GM12874 (cell line): ENCODE results near the gene CYP1B1.

Experiments
- TF ChIP-seq, protein P1 (sequence below): IDR thresholded peaks from 2 replicates; pipeline ENCODE4 v1.5.1; 2011; ENCODE audit warnings: low read depth, mild to moderate bottlenecking, control low read depth, low read length, moderate library complexity; ENCODE audit not compliant: insufficient read depth

Gene CYP1B1

GRCh38 chr2:38092196-38092902, 16.4 kb upstream of the CYP1B1 start:
- TF ChIP-seq, protein P1, sequence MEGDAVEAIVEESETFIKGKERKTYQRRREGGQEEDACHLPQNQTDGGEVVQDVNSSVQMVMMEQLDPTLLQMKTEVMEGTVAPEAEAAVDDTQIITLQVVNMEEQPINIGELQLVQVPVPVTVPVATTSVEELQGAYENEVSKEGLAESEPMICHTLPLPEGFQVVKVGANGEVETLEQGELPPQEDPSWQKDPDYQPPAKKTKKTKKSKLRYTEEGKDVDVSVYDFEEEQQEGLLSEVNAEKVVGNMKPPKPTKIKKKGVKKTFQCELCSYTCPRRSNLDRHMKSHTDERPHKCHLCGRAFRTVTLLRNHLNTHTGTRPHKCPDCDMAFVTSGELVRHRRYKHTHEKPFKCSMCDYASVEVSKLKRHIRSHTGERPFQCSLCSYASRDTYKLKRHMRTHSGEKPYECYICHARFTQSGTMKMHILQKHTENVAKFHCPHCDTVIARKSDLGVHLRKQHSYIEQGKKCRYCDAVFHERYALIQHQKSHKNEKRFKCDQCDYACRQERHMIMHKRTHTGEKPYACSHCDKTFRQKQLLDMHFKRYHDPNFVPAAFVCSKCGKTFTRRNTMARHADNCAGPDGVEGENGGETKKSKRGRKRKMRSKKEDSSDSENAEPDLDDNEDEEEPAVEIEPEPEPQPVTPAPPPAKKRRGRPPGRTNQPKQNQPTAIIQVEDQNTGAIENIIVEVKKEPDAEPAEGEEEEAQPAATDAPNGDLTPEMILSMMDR, result no peak

- TF ChIP-seq, protein P1, result no peak
These were observed 15.8 kb upstream of the CYP1B1 start for GRCh38 chr2:38091760-38092159.

GRCh38 chr2:38090928-38091327, 15.0 kb upstream of the CYP1B1 start:
- TF ChIP-seq, protein P1, result no peak

DNA sequence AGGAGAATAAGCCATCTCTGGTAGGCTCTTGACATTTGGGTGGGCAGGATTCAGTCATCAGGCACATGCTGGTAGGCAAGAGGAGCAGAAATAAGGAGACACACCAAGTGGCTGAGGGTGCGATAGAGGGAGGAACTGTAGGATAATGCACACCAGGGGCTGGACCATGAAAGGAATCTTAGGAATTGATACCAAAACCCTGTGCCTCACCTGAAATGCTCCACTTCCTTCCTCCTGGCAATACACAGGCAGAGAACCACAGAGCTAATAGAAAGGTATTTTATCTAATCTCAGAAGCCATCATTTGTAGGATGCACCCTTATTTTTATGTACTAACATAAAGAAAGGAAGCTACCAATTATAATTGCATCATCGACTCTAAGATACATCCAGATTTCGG, 4.4 kb upstream of the CYP1B1 start:
- TF ChIP-seq, protein P1, result no peak

GRCh38 chr2:38079116-38080052, 3.4 kb upstream of the CYP1B1 start:
- TF ChIP-seq, protein P1, result no peak

DNA sequence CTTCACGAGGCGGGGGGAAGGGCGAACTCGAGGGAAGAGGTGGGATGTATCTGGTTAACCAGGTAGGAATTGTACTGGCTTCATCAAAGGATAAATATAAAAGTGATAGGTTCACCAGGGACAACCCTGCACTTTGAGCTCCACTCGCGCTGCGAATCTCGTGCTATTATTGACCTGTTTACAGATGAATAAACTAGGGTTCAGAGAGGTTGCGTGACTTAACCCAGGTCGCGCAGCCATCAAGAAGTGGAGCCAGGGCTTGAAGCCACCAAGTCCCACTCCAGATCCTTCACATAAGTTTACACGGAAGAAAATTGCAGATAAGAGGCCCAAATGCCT, 1.4 kb upstream of the CYP1B1 start:
- TF ChIP-seq, protein P1, result no peak

DNA sequence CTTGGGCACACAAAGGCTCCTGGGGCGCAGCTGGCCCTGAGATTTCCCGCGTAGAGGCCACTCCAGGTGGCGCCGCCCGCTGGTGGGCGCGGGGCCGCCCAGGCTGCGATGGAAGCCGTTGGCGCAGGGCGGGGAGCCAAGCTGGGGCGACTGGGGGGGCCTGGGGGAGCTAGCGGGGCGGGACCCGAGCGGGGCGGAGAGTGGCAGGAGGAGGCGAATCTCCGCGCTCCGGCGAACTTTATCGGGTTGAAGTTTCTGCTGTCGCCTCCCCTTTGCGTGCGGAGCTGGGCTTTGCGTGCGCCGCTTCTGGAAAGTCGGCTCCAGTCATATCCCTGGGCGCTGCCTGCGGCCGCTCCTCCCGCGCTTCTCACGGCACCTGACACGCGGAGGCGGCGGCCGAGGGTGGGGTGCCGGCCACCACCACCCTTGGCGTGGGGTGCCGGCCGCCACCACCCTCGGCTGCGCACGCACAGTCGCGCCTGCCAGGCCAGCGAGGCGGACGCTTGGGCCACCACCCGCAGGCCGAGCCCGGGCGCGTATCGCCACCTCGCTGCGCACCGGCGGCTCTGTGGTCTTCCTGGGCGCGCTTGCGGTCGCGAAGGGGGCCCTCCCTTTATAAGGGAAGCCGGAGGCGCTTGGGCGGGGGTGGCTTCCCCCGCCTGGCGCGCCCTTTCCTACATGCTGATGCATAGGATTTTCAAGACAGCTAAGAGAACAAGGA, 919 bp upstream of the CYP1B1 start:
- TF ChIP-seq, protein P1, result peak; percentile 45
